Measurements from ENCODE around the gene CISD3.

GRCh38 chr17:38711792-38712571 is 18.2 kb upstream of the CISD3 start:
- TF ChIP-seq CTCF (IDR thresholded peaks at IDR 0.05; ENCODE audit: low read depth, low read length, missing input control) (no peak), RAD21 (IDR thresholded peaks at IDR 0.05) (no peak), JUND (IDR thresholded peaks at IDR 0.05) (no peak), TAF1 (conservative IDR thresholded peaks at IDR 0.05) (no peak), REST (IDR thresholded peaks at IDR 0.05) (no peak), MAX (IDR thresholded peaks at IDR 0.05) (no peak), YY1 (IDR thresholded peaks at IDR 0.05) (no peak), SP1 (IDR thresholded peaks at IDR 0.05) (no peak), RXRA (IDR thresholded peaks at IDR 0.05) (no peak), GABPA (IDR thresholded peaks at IDR 0.05 in 1 of 2, conservative IDR thresholded peaks at IDR 0.05 in 1 of 2) (no peak), HNF4A (conservative IDR thresholded peaks at IDR 0.05) (no peak), ATF3 (IDR thresholded peaks at IDR 0.05) (no peak), HNF4G (IDR thresholded peaks at IDR 0.05) (no peak), FOXA1 (IDR thresholded peaks at IDR 0.05) (no peak)

Measured in liver (tissue), 3 donors.